Measurements from ENCODE around the gene MFSD2A.

- no peak for TF ChIP-seq CTCF (IDR thresholded peaks at IDR 0.05)
- no peak for TF ChIP-seq EZH2 (IDR thresholded peaks at IDR 0.05)
Observed at GRCh38 chr1:39981385-39981784, 26.4 kb downstream of the MFSD2A start.
